Measurements from ENCODE around the gene COMTD1. TPM values are rescaled to one million over a fixed set of nuclear protein-coding genes. Genes with fewer than 3 reads are reported as not detected.

Gene COMTD1
- total and polyA plus RNA-seq, 2 of the 8 experiments (the other 6 are each of a cell fraction or from before 2014, with no cell fraction given) = 31.9 to 42.4 TPM

DNA sequence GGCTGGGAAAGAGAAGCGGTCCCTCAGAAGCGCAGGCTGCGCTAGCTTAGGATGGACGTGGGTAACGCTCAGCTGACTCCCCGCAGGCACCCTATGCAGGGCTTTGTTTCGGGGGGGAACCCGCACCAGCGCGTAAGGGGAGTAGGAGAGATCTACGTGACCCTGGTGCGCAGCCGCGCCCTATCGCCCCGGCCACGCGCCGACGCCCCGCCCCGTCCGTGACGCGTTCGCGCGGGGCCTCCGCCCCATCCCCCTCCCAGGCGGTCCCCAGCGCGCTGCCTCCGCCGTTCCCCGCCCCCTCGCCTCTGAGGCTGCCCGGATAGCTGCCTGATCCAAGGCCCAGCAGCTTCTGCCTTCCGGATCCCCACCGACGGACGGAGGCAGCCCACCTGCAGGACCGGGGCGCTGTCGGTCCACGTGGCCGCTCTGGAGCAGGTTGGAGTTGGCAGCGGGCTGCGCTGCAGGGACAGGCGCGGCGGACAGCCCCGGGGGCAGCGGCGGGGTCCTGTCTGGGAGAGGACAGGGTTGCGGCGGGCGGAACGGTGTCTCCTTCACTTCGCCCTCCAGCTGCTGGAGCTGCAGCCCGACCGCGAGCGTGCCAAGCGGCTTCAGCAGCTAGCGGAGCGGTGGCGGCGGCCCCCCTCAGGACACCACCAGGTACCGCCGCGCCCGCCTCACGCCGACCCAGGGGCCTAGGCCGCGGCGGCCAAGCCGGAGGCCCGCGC is 25.3 kb downstream of the COMTD1 start, which contains the start of gene VDAC2 (continued):
- TF ChIP-seq, protein P1, sequence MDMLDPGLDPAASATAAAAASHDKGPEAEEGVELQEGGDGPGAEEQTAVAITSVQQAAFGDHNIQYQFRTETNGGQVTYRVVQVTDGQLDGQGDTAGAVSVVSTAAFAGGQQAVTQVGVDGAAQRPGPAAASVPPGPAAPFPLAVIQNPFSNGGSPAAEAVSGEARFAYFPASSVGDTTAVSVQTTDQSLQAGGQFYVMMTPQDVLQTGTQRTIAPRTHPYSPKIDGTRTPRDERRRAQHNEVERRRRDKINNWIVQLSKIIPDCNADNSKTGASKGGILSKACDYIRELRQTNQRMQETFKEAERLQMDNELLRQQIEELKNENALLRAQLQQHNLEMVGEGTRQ (IDR thresholded peaks at IDR 0.05; ENCODE audit: low read length) = no peak
- TF ChIP-seq SIRT6 (IDR thresholded peaks at IDR 0.05; ENCODE audit: low read length) (no peak), POLR2AphosphoS5 (IDR thresholded peaks at IDR 0.05; ENCODE audit: low read depth, low read length) (peak; percentile 64), CHD2 (IDR thresholded peaks at IDR 0.05; ENCODE audit: low read length) (no peak), RNF2 (IDR thresholded peaks at IDR 0.05; ENCODE audit: borderline replicate concordance, low read depth, low read length, missing control alignments, poor library complexity, severe bottlenecking) (no peak), TBP (IDR thresholded peaks at IDR 0.05; ENCODE audit: low read depth, low read length) (peak; percentile 92), SAP30 (IDR thresholded peaks at IDR 0.05; ENCODE audit: insufficient read depth, insufficient replicate concordance, low read length) (no peak), CREB1 (IDR thresholded peaks at IDR 0.05) (peak; percentile 86)
